GM18867 (cell line): ENCODE results near the gene P3H3.

Experiments used
- ATAC-seq: cut with Tn5 transposase; IDR thresholded peaks from one replicate; pipeline ENCODE4 v1.9.1; 2021; ENCODE audit warnings: mild to moderate bottlenecking, moderate library complexity; ENCODE audit not compliant: unreplicated experiment

The P3H3 gene

DNA sequence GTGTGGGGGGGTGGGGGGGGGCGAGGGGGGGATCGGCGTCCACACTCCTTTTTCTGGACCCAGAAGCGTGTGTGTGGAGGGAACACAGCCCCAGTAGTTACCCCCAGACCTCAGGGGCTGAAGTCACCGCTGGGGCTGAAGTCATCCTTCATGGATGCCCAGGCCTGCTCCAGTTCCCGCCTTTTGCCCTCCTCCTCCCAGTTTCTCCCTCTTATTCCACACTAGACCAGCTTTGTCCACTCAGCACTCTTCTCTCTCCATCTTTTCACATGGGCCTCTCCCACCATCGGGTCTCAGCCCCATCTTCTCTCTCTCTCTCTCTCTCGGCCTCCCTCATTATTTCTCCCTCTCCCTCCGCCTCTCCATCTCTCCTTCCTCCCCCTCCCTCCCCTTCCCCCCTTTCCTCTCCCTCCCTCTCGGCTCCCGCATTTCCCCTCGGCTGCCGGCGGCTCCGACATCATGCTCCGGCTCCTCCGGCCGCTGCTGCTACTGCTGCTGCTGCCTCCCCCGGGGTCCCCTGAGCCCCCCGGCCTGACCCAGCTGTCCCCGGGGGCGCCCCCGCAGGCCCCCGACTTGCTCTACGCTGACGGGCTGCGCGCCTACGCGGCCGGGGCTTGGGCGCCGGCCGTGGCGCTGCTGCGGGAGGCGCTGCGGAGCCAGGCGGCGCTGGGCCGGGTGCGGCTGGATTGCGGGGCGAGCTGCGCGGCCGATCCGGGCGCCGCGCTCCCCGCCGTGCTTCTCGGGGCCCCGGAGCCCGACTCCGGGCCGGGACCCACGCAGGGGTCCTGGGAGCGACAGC lies at the start of gene P3H3:
Gene P3H3 (plus strand): TSS at position 426 of the 799 bp plus-strand sequence. CDS start 34 bp downstream, at position 460.
- ATAC-seq: no peak

GRCh38 chr12:6778574-6779550 lies 49.3 kb upstream of the P3H3 start:
- peak; percentile 80 for ATAC-seq

GRCh38 chr12:6779708-6780432 lies 48.3 kb upstream of the P3H3 start:
- ATAC-seq: no peak

- ATAC-seq: no peak
Observed at GRCh38 chr12:6780573-6780972, 47.6 kb upstream of the P3H3 start.

DNA sequence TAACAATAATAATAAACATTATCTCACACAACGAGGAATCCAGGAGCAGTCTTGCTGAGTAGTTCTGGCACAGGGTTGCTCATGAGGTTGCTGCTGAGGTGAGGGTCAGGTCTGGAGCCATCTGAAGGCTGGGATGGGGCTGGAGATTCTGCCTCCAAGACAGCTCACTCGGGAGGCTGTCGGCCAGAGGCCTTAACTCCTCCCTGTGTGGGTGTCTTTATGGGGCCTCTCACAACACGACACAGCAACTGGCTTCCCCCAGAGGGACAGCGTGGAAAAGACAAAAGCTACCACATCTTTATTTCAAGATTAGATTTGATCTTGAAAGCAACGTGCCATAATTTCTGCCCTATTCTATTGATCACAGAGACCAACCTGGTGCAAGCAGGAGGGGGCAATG lies 46.1 kb upstream of the P3H3 start:
- no peak for ATAC-seq

DNA sequence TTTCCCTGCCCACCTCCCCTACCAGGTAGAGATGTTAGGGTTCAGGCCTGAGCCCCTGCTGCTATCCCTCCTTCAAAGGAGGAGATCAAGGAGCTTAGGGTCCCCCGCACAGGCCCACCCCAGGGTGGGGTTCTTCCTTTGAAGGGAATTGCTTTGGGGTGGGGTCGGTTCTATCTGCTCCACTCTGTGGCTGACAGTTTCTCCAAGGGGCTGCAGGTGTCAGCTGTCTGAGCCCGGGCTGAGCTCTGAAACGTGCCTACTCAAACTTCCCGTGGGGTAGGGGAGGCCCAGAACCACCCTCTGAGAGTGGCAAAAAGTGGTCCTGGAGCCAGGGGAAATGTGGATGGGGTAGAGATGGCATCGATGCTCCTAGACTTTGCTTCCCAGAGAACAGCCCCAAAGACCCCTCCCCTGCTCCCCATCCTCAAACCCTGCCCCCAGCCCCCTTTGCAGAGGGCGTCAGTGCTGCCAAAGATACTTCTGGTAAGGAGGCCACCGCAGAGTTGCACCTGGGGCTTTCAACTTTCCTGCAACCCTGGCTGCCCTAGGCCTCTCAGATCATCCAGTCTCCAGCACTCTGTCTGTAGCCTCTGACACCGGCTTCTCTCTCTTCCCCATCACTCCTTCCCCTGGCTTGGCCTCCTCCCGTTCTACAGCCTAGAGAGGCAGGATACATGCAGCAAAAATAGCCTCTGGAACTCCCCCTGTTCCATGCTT lies 45.2 kb upstream of the P3H3 start:
- no peak for ATAC-seq

DNA sequence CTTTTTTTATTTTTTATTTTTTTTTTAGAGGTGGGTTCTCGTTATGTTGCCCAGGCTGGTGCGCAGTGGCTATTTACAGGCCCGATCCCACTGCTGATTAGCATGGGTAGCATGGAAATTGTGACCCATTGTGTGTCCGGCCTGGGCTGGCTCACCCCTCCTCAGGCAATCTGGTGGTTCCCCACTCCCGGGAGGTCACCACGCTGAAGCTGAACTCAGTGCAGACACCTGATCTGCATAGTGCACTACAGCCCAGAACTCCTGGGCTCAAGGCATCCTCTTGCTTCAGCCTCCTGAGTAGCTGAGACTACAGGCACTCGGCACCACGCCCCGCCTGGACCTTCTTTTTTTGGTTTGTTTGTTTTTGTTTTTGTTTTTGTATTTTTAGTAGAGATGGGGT lies 44.4 kb upstream of the P3H3 start:
- no peak for ATAC-seq

GRCh38 chr12:6784296-6784695 lies 43.9 kb upstream of the P3H3 start:
- no peak for ATAC-seq

- no peak for ATAC-seq
Observed at GRCh38 chr12:6784761-6785160, 43.4 kb upstream of the P3H3 start.

DNA sequence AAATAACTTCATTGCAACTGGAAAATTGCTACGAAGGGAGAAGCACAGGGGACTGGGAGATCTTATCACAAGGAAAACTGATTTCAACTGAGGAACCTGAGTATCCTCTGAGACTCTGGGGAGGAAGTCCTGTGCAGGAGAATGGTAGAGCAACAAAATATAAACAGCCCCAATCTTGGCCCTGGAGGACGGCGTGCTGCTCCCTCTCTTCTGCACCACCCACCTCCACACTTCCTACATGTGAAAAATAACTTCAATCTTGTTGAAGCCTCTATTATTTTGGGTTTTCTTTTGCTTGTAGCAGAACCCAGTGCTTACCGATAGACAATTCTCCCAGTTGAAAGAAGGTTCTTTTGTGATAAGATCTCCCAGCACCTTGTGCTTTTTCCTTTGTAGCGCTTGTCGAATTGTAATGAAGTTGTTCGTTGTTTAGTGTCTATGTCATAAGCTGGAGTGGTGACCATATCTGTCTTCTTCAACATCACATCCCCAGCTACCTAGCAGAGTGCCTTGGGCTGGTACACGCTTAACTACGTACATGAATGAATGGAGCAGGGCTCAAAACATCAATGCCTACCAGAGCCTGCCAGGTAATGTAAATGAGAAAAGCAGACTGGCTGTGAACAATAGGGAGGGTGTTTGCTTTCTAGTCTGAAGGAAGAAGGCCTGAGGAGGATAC lies 41.7 kb upstream of the P3H3 start:
- no peak for ATAC-seq

DNA sequence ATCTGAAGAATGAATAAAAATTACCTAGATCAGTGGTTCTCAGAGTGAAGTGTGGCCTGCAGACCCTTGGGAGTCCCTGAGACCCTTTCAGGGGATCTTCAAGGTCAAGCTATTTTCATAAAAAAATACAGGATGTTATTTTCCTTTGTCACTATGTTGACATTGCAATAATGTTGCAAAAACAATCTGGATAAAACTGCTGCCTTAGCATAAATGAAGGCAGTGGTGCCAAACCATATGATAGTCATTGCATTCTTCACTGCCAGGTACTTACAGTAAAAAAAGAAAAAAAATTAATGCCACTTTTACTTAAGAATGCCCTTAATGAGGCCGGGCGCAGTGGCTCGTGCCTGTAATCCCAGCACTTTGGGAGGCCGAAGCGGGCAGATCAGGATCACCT lies 40.9 kb upstream of the P3H3 start:
- no peak for ATAC-seq

- ATAC-seq: no peak
Observed at GRCh38 chr12:6788972-6789924, 39.0 kb upstream of the P3H3 start, which contains the start of gene CD4. CD4 (plus strand) TSS chr12:6789528; CDS start chr12:6800139, 10,611 bp downstream.

- no peak for ATAC-seq
Observed at GRCh38 chr12:6790496-6791150, 37.6 kb upstream of the P3H3 start.

- ATAC-seq: no peak
Observed at GRCh38 chr12:6791931-6792520, 36.2 kb upstream of the P3H3 start.

DNA sequence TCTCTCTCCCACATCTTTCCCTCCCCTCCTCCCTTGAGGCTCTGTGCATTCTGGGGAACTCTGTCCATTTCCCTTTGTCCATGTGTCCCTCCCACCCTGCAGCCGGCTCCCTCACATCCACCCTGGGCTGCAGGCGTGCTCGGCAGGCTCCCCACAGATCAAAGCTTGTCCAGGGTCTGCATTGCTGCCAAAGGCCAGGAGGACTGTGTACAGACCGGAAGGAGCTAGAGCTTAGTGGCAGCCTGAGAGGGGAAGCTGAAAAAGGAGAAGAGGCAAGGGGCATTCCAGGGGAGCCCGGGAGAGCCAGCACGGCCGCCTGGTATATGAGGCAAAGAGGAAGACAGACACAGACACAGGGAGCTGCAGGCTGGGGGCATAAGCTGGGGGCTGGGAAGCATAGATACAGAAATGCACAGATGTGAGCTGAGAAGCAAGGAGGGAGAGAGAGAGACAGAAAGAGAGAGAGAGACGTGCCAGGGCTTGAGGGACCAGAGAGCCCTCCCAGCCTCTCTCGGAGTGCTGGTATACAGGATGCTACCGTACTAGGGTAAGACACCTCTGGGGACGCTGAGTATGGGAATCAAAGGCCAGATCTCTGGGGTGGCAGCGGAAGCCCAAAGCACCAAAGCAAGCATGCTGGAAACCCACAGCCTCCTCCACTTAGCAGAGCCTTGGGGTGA lies 35.5 kb upstream of the P3H3 start:
- no peak for ATAC-seq

DNA sequence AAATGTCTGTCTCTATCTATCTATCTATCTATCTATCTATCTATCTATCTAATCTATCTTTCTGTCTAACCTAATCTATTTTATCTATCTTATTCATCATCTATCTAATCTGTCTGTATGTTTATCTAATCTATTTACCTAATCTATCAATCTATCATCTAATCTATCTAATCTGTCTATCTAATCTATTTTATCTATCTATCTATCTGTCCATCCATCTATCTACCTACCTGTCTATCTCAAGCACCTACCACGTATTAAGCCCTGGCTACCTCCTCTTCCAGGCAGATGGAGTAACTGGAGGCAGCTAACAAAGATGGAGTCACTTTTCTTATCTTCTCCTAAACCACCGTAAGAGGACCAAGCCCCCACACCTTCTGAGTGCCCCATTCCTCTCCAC lies 33.1 kb upstream of the P3H3 start:
- no peak for ATAC-seq

DNA sequence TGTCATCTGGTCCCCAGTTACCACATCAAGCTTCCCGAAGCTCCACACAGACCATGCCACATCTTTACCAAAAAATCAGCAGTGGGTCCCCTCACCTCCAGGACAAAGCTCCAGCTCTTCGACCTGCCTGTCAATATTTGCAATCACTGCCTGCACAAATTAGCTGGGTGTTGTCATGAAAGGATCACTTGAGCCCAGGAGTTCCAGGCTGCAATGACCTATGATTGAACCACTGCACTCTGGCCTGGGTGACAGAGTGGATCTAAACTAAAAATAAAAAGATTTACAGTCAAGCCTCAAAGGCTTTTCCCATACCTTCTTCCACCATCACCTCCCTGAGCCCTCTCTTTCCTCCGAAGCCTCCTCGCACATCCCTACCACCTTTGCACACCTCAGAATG lies 31.6 kb upstream of the P3H3 start:
- no peak for ATAC-seq
